Keratinocyte (primary cell): ENCODE measurements around the gene OR2A42. TPM values are rescaled to one million over a fixed set of nuclear protein-coding genes. Genes with fewer than 3 reads are reported as not detected.
"Not testable (repeated sequence)": the region's sequence is repeated elsewhere in the genome, so short reads cannot be mapped to it uniquely, and the experiment has no call there.

ENCODE experiments used
- DNase-seq: peaks from one replicate; pipeline ENCODE4 v3.0.0-alpha.2; 2011; ENCODE audit warnings: low read depth, missing footprints, low spot score
- FAIRE-seq: peaks from 2 replicates; lab custom pipeline; 2011; peaks lifted over from hg19 to GRCh38; lab: Jason Lieb, UNC
- H2AFZ ChIP-seq: 2 replicates; pipeline ENCODE4 v1.6.0; 2012; ENCODE audit warnings: low read length, control low read depth, inconsistent platforms; ENCODE audit not compliant: control insufficient read depth
- H3K27ac ChIP-seq: 2 replicates; pipeline ENCODE4 v1.5.1; 2011; ENCODE audit warnings: low read length; ENCODE audit not compliant: control insufficient read depth, insufficient read depth
- H3K27me3 ChIP-seq: 3 replicates; pipeline ENCODE4 v1.6.0; 2011; ENCODE audit warnings: low read length; ENCODE audit not compliant: control insufficient read depth, insufficient read depth; ENCODE audit errors: extremely low read depth
- H3K36me3 ChIP-seq, 2 experiments: 2 replicates in 1 of 2; 3 replicates in 1 of 2; pipeline ENCODE4 v1.5.1; 2011; ENCODE audit warnings: low read length in 2 of 2, mild to moderate bottlenecking in 1 of 2; ENCODE audit not compliant: control insufficient read depth in 2 of 2, insufficient read depth in 2 of 2; ENCODE audit errors: extremely low read depth in 1 of 2
- H3K4me1 ChIP-seq: 3 replicates; pipeline ENCODE4 v1.5.1; 2011; ENCODE audit warnings: low read length; ENCODE audit not compliant: control insufficient read depth, insufficient read depth; ENCODE audit errors: extremely low read depth
- H3K4me2 ChIP-seq: 3 replicates; pipeline ENCODE4 v1.6.0; 2011; ENCODE audit warnings: low read depth, low read length; ENCODE audit not compliant: control insufficient read depth, insufficient read depth; ENCODE audit errors: extremely low read depth
- H3K4me3 ChIP-seq, 3 experiments: fragments of 200-600 bp in 1 of 3; sonication (generic) in 1 of 3; 2 replicates in 2 of 3; 3 replicates in 1 of 3; pipeline ENCODE4 v1.5.1; 2011 to 2016; ENCODE audit warnings: low read length in 3 of 3, mild to moderate bottlenecking in 3 of 3, control low read depth in 2 of 3, inconsistent platforms in 1 of 3, low read depth in 1 of 3, mixed read lengths in 1 of 3, mixed run types in 1 of 3, moderate library complexity in 1 of 3; ENCODE audit not compliant: control insufficient read depth in 2 of 3, insufficient read depth in 2 of 3; ENCODE audit errors: extremely low read depth in 1 of 3
- H3K79me2 ChIP-seq: 2 replicates; pipeline ENCODE4 v1.6.0; 2012; ENCODE audit warnings: low read length; ENCODE audit not compliant: control insufficient read depth, insufficient read depth
- H3K9ac ChIP-seq: 3 replicates; pipeline ENCODE4 v1.6.0; 2011; ENCODE audit warnings: low read length; ENCODE audit not compliant: control insufficient read depth, insufficient read depth; ENCODE audit errors: extremely low read depth
- H3K9me1 ChIP-seq: 3 replicates; pipeline ENCODE4 v1.6.0; 2011; ENCODE audit warnings: low read length; ENCODE audit not compliant: control insufficient read depth, insufficient read depth; ENCODE audit errors: extremely low read depth
- H3K9me3 ChIP-seq: 2 replicates; pipeline ENCODE4 v1.5.1; 2012; ENCODE audit warnings: low read depth, low read length; ENCODE audit not compliant: control insufficient read depth
- H4K20me1 ChIP-seq: 3 replicates; pipeline ENCODE4 v1.6.0; 2011; ENCODE audit warnings: low read length; ENCODE audit not compliant: control insufficient read depth, insufficient read depth; ENCODE audit errors: extremely low read depth
- CTCF ChIP-seq, 3 experiments: IDR thresholded peaks in 1 of 3; conservative IDR thresholded peaks in 1 of 3; optimal IDR thresholded peaks in 1 of 3; 2 replicates in 2 of 3; 3 replicates in 1 of 3; pipeline versions ENCODE3 to v1.5.1; 2011; ENCODE audit warnings: low read length in 3 of 3, mild to moderate bottlenecking in 3 of 3, moderate library complexity in 2 of 3, control low read depth in 1 of 3, inconsistent platforms in 1 of 3; ENCODE audit not compliant: insufficient read depth in 2 of 3; ENCODE audit errors: extremely low read depth in 1 of 3
- EZH2 ChIP-seq: IDR thresholded peaks from one replicate; pipeline ENCODE4 v1.6.1; 2012; ENCODE audit warnings: inconsistent platforms, mild to moderate bottlenecking, low read length, moderate library complexity
- dilution Hi-C: fragments of 300-500 bp; cut with MboI; formaldehyde crosslinking; loops from one replicate; pipeline ENCODE4 v1.7.0; 2020; ENCODE audit warnings: low sequenced_read_pairs; ENCODE audit not compliant: extremely low pct_ligation_motif_present
- polyA plus RNA-seq, 5 experiments: library from polyadenylated mRNA; depleted of rRNA in 3 of 5; stranded (reverse) in 3 of 5; stranded (forward) in 1 of 5; unstranded in 1 of 5; fragments of >200 nt; gene quantifications; 1 replicate in 1 of 5; 2 replicates in 3 of 5; 3 replicates in 1 of 5; pipeline versions ENCODE4 v1.2.1 to v1.2.3, GENCODE V29; 2011 to 2012; ENCODE audit warnings: missing spikeins in 2 of 5, low read depth in 1 of 5, low replicate concordance in 1 of 5

Gene OR2A42
- polyA plus RNA-seq, 1 donor (not counting 4 experiments of a cell fraction or from before 2014, with no cell fraction given): not detected

DNA sequence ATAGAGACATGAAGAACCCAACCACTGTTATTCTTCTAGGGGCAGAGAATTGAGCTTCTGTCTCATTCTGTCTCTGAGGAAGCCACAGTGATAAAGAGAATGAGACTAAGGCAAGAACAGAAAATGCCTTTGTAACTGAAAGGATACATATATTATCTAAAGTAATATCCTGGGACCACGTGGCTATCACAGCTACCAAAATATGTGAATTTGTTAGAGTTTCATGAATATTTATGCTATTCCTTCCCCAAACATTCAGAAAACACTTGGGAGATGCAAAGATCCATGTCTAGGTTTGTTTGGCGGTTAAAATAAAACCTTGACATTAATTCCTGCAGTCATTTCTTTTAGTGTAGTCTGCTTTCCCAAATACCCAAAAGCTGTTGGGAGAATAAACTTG is 22.7 kb upstream of the OR2A42 start:
- H4K20me1 ChIP-seq, H3K4me3 ChIP-seq, H3K27me3 ChIP-seq, H3K9me1 ChIP-seq, H3K27ac ChIP-seq, H3K36me3 ChIP-seq, H3K9me3 ChIP-seq, H3K79me2 ChIP-seq, DNase-seq, H3K4me2 ChIP-seq, H3K4me1 ChIP-seq, FAIRE-seq, H2AFZ ChIP-seq, H3K9ac ChIP-seq, dilution Hi-C loops: not testable (repeated sequence)

GRCh38 chr7:144259067-144259466 is 19.7 kb upstream of the OR2A42 start:
- H3K9ac ChIP-seq, FAIRE-seq, H3K36me3 ChIP-seq, H3K9me3 ChIP-seq, H2AFZ ChIP-seq, H3K9me1 ChIP-seq, H3K27me3 ChIP-seq, H3K4me3 ChIP-seq, H3K4me1 ChIP-seq, DNase-seq, H3K79me2 ChIP-seq, H4K20me1 ChIP-seq, H3K27ac ChIP-seq, H3K4me2 ChIP-seq, dilution Hi-C loops: not testable (repeated sequence)

DNA sequence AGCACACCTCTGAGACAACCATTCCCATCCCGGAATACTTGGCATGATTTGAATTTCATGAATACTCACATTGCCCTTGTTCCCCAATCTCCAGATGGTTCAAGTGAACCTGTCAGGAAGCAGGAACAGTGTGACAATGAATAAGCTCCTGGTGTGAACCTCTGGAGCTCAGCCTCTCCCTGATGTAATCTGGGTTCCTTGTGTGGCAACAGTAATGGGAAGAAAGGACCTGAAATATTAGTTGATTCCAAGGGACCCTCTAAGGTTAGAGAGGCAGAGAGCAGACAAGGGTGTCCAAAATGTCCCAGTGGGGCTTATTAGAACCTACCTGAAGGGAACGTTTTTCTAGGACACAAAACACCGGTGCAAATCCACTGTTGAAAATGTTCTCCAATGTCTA is 16.7 kb upstream of the OR2A42 start:
- no peak for DNase-seq
- H3K4me1 ChIP-seq: no peaks in the 10 kb centered on the region
- no peak overlapping the region for H3K4me3 ChIP-seq
- no peaks in the 10 kb centered on the region for H3K79me2 ChIP-seq
- H3K4me2 ChIP-seq: no peak overlapping the region
- H3K9me3 ChIP-seq: no peaks in the 10 kb centered on the region
- no peaks in the 10 kb centered on the region for H3K9me1 ChIP-seq
- TF ChIP-seq CTCF (optimal IDR thresholded peaks at IDR 0.05 in 1 of 3, IDR thresholded peaks at IDR 0.05 in 1 of 3, conservative IDR thresholded peaks at IDR 0.05 in 1 of 3; ENCODE audit: extremely low read depth in 1 of 3, insufficient read depth in 2 of 3, low read length in 3 of 3): no peak
- TF ChIP-seq EZH2: no peak
- no peaks in the 10 kb centered on the region for H3K36me3 ChIP-seq
- no peak overlapping the region for H3K9ac ChIP-seq
- H3K27ac ChIP-seq: no peak overlapping the region
- H4K20me1 ChIP-seq: no peaks in the 10 kb centered on the region
- FAIRE-seq: no peak
- H3K27me3 ChIP-seq: no peaks in the 10 kb centered on the region
- dilution Hi-C loops: no loop called here
- H2AFZ ChIP-seq: no peak overlapping the region
